Activated gamma-delta T cell treated with anti-CD3 and anti-CD28 coated beads, Interleukin-2, amount 50 U/mL, for 16 hours (primary cell): ENCODE measurements around the gene SLC25A23.

ENCODE experiments used
- DNase-seq: peaks from one replicate; pipeline ENCODE4 v3.0.0-alpha.2; 2020; ENCODE audit warnings: low read depth

The SLC25A23 gene

DNA sequence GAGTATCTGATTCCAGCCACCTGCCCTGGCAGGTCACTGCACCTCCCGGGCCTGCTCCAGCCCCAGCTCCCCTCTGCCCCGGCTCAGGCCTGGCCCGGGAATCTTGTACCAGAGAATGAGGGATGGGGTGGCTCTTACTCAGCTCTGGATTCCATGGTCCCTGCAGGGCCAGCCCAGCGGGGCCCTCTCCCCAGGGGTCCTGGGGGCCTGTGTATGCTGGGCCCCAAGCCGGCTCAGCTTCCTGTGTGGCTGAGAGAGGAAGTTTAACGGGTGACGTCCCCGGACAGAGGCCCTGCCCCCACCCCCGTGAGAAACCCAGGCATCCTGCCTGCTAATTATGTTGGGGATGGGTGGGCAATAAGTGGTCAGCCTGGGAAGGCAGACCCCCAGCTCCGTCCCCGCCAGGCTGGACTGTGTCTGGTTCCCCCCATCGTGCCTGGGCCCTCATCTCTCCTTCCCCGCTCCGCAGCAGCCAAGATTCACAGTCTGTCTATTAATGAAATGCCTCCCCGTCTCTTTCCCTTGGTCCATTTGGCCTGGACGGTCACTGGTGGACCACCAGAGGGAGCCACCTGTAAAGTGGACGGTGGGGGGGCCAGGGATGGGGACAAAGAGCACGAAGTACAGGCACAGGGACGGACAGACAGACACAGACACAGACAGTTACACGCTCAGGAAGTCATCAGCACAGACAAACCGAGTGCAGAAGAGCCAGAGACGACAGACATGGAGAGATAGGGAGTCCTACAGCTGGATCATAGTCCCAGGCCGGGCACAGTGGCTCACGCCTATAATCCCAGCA, 22.1 kb upstream of the SLC25A23 start, which contains the start of gene DENND1C:
Gene DENND1C (minus strand): TSS at position 247 of the 802 bp plus-strand sequence. CDS start 92 bp downstream, at position 155.
- DNase-seq, result peak; percentile 36

DNA sequence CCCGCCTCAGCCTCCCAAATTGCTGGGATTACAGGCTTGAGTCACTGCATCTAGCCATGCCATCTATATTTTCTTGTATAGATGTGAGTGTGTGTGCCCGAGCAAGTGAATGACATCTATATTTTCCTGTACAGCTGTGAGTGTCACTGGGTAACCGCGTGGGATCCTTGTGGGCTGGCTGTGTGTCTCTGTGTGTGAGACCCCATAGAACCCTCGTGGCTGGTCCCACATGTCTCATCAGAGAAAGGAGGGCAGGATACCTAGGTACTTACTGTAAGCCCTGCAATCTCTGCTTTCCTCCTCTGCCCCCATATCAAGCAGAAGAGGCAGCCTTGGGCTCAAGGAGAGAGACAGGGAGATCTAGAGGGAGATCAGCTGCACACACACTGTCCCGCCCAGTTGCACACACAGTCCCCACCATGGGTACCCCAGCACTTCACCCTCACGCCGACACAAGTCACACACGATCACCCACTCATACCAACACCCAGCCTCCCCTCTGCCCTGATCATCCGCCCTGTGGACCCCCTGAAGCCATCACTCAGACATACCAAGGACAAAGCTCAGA, 21.3 kb upstream of the SLC25A23 start:
- no peak for DNase-seq

DNA sequence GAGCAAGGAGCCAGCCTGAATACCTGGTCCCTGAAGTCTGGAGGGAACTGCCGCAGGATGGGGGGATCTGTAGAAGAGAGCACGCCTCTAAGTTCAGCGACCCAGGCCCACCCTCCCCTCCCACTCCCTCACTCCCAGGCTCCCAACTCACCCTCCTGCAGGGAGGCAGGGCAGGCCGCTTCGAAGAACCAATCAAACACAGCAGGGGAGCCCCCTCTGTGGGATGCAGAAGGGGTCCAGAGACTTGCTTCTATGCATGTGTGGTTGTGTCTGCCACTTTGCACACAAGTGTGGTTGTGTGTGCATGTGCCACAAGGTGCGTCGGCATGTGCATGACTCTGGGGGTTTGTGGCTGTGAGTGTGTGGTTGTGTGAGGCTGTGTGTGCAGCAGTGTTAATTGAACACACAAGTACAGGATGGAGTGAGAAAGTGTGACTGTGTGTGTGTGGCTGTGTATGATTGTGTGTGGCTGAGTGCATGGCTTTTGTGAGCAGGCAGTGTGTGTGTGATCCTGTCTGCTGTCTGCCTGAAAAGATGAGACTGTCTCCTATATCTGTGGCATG, 20.3 kb upstream of the SLC25A23 start:
- DNase-seq, result no peak

DNA sequence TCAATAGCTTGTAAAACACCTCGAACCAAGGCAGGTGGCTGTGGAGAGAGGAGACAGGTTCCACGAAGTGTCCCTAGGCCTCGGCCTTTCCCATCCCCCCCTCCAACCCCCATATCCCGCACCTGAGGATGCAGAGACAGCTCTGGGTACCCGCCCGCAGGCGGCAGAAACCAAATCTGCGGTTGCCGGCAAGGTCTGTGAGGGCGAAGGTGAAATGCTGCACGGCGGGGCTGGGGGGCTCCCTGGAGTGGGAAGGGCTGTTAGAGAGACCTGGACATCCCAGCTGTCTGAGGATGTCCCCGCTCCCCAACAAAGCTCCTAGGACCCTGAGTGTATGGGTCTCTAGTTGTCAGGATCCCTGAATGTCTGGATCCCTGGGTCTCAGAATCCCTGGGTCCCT, 19.2 kb upstream of the SLC25A23 start:
- no peak for DNase-seq

DNA sequence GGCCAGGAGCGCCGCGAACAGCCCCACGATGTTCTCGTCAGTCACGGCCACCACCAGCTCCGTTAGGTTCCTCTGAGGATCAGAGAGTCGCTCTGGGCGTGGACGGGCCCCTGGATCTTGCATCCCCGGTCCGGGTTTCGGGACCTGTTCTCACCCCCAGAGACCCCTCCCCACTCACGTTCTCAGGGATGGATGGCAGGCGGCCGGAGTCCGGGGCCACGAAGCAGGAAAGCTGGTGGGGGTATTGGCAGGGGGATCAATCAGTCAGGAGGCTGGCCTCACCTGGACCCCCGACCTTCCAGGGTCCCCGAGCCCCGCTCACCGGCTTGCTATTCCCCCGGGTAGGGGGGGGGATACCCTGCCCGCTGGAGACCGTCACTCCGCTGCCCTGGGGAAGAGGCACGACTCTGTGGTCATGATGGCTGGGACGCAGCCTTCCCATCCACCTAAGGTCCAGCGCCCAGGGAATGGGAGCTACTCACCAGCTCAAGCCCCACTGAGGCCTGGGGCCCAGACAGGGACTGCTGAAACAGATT, 17.4 kb upstream of the SLC25A23 start:
- no peak for DNase-seq

DNA sequence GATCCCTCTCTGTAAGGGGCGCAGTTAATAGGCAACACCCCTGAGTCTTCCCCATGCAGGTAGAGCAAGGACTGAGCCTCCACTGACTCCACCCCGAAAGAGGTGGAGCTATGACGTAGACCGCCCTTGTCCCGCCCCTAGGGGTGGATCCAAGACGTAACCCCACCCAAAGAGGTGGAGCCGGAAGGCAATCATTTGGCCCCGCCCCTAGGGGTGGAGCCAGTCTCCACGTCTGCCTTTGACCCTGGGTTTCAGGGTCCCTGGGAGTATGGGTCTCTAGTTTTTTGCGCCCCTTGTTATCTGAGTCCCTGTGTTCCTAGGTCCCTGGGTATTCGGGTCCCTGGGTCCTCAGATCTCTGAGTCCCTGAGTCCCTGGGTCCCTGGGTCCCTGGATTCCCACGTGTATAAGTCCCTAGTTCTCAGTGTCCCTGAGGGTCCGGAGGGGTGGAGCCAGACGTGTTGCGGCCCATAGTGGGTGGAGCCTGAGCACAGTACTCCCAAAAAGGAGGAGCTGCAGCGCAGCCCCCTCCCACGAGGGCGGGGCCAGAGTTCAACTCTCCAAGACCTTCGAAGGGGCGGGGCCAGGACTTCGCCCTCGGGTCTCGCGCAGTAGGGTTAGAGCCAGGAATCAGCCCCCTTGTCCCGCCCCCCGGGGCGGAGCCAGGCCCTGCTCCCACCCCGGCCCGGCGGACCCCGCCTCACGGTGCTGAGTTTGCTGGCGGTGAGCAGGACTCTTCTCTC, 16.7 kb upstream of the SLC25A23 start:
- peak; percentile 36 for DNase-seq

DNA sequence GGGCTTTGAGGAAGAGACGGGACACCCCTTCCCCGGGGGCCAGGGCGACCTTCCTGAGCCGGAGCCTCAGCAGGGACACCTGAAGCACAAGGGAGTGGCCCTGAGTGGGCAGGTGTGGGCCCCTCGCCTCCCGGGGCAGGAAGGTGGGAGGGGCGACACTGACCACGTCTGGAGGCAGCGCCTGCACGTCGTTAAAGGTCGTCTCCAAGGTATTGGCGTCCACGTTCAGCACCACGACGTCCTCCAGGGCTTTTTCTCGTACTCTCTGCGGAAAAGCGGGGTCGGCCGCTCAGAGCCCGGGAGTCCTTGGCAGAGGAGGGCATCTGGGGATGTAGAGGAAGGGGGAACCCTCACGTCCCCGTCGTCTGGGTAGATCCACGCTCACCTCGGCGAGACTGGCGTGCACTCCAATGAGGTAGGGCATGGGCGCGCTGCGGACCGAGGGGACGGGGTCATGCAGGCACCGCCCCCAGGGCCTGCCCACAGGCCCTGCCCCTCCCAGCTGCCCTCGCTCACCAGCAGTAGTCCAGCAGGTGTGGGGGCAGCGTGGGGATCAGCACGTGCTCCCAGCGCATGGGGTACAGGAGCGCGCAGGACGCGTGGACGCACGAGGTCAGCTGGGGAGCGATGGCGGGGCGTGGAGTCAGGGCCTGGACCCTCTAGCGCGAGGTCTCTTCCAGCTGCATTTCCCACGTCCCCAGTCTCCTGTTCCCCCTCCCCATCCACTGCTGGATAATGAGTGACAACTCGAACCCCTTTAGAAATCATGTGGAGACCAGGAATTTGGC, 15.9 kb upstream of the SLC25A23 start:
- no peak for DNase-seq

DNA sequence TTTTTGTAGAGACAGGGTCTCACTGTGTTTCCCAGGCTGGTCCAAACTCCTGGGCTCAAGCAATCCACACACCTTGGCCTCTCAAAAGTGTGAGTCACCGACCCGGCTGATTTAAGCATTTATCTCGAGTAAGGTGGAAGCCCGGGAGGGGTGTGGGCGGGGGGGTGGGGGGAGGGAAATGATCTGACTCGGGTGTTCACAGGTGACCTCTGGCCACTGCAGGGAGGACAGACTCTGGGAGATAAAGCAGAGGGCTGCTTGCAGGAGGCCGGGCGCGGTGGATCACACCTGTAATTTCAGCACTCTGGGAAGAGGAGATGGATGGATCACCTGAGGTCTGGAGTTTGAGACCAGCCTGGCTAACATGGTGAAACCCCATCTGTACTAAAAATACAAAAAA, 14.1 kb upstream of the SLC25A23 start:
- no peak for DNase-seq

DNA sequence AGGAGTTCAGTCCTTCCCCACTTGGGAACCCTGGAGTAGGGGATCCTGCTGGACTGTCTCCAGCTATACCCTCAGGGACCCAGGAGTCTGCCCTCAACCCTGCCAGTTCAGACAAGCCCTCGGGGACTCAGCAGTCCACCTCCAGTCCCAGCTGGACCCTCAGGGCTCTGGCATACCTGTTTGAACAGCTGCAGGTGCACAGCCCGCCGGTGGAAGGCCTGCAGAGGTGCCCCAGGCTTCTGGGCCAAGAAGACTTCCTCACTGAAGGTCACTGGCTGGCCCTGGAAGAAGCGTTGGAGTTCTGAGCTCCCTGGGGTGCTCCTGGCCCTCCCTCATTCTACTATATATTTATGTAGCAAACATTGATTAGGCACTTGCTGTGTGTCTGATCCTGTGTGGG, 13.1 kb upstream of the SLC25A23 start:
- DNase-seq, result no peak

DNA sequence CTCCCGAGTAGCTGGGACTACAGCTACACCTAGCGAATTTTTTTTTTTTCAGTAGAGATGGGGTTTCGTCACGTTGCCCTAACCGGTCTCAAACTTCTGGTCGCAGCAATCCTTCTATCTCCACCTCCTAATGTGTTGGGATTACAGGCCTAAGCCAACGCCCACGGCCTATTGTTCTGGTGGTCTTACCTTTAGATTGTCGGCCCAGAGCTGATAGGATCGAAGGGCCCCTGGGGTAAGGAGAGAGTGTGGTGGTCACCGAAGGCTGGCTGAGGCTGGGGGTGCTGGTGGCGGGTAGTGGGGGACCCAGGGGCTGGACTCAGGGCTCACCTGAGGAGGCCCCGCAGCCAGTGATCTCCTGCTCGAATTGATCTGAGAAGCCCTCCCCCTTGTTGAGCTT, 11.5 kb upstream of the SLC25A23 start:
- no peak for DNase-seq

DNA sequence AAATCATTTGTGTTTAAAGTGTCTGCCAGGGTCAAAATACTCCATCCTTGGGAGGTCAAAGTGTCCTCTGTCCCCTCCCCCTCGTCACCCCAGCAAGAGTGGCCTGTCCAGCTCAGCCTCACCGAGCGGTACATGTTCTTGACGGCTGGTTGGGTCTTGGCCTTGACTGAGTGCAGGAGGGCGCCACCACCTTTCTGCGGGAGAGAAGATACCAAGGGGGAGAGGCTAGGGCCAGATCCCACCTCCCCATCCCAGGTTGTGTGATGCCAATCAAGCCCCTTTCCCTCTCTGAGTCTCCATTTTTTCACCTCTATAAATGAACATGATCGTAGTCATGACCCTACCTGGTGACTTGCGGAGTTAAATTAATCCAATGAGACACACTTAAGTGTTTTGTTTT, 10.6 kb upstream of the SLC25A23 start:
- DNase-seq, result no peak

DNA sequence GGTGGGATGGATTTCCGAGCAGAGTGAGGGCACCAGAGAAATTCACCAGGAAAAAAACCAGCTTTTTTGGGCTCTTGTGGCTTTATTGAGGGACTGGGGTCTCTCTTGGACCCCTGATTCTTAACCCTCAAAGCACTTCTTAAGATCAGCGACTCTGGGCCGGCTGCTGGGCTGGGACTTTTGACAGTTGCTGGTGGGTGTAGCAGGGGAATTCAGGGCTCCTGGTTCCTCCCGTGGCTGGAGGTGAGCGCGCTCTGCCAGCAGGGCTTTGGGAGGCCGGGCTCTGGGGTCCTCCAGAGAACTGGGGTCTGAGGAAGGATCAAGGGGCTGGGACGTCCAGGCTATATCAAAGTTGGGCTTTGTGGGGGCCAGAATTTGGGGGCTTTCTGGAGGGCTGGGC, 7.8 kb upstream of the SLC25A23 start:
- DNase-seq, result no peak

DNA sequence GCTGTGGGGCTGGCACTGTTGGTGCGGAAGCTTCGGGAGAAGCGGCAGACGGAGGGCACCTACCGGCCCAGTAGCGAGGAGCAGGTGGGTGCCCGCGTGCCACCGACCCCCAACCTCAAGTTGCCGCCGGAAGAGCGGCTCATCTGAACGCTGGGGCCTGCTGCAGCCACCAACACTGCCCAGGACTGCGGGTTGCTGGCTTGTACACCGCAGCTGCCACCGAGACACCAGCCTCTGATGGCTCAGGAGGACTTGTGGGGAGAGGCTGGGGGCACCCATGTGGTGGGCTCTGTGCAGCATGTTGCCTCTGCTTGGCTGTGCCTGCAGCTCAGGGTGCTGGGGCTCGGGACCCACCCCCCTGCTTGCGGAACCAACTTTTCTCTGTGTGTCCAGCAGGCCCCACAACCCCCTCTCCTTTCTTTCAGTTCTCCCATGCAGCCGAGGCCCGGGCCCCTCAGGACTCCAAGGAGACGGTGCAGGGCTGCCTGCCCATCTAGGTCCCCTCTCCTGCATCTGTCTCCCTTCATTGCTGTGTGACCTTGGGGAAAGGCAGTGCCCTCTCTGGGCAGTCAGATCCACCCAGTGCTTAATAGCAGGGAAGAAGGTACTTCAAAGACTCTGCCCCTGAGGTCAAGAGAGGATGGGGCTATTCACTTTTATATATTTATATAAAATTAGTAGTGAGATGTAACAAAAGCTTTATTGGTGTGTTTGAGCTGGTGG, 7.1 kb upstream of the SLC25A23 start:
- no peak for DNase-seq

DNA sequence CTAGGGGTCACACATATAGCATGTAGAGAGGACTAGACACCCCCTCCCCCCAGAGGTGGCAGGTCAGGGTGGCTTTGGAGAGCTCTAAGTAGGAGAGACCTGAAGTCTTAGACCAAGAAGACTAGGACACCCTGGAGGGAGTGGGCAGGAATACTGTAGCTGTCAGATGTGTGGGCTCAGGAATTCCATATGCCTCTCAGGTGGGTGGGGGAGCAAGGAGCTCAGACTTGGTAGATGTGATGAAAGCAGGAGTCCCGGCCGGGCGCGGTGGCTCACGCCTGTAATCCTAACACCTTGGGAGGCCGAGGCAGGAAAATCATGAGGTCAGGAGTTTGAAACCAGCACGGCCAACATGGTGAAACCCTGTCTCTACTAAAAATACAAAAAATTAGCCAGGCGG, 6.1 kb upstream of the SLC25A23 start:
- no peak for DNase-seq

DNA sequence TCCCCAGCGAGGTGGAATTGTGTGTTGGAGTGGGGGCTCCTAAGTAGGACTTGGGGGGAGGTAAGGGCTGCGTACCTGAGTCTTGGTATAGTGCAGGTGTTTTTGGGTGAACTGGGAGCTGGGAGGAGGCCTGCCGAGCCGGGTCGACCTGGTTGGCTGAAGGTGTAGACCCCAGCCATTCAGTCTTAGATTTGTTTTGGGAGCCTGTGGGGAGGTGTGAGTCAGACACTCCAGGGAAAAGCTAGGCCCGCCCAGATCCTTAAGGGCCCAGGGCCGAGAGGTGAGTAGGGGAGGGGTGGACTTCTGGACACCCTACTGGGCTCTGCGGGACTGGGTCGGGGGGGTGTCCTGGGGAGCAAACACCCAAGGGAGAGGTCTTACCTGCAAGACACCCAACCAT, 5.4 kb upstream of the SLC25A23 start:
- no peak for DNase-seq

DNA sequence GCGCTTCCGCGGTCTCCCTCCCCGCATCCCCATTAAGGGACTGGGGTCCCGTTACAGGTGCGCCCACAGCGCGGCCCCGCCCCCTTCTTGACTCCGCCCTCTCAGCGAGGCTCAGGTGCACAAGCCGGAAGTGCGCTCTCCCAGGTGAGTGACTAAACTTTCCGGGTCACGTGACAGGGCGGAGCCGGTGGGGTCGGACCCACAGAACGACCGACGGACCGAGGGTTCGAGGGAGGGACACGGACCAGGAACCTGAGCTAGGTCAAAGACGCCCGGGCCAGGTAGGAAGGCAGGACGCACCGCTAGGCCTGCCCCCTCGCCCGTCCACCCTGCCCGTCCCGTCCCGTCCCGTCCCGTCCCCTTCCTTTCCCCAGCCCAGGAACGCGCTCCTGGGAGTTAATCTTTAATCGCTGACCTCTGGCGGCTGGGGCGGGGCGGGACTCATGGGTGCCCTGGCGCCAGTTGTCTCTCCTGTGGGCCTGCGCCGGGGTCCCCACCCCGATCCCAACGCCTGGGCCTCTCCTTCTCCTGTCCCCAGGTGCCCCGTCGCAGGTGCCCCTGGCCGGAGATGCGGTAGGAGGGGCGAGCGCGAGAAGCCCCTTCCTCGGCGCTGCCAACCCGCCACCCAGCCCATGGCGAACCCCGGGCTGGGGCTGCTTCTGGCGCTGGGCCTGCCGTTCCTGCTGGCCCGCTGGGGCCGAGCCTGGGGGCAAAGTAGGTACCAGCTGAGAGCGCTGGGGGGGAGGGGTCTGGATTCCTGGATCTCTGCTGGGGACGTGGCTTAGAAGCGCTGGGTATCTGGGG, 4.7 kb upstream of the SLC25A23 start, which contains the start of gene CRB3:
Gene CRB3 (plus strand): TSS at position 202 of the 804 bp plus-strand sequence. CDS start 431 bp downstream, at position 633.
- no peak for DNase-seq

DNA sequence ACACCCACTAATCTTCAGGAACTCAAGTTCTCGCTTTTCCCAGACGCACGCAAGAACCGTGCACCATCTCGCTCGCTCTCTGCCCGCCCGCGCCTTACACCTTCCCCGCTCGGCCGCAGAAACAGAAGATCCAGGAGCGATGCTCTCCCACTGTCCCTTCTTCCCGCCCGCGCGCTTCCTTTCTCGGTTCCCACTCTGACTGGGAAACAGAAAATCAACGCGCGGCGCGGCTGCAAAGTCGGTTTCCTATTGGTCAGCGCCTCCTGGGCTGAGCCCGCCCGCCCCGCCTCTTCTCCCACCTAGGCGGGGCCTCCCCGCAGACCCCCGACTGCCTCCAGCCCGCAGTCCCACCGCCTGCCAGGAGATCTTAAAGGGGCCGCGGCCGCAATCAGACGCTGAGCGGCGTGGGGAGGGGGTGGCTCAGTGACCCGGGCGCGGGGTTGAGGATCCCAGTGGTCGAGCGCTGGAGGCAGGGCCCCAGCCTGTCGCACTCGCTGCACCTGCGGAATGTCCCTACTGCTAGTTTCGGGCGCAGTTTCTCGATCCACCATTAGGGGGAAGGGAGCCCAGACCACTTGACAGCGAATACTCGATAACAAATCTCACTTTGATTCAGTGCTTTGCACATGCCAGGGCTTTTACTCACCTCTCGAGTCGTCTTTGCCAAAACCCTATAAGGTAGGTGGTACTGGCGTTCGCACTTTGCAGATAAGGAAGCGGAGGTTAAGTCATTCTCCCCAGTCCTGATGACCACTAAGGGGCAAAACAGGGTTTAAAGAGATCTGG, 700 bp upstream of the SLC25A23 start:
- peak; percentile 91 for DNase-seq

DNA sequence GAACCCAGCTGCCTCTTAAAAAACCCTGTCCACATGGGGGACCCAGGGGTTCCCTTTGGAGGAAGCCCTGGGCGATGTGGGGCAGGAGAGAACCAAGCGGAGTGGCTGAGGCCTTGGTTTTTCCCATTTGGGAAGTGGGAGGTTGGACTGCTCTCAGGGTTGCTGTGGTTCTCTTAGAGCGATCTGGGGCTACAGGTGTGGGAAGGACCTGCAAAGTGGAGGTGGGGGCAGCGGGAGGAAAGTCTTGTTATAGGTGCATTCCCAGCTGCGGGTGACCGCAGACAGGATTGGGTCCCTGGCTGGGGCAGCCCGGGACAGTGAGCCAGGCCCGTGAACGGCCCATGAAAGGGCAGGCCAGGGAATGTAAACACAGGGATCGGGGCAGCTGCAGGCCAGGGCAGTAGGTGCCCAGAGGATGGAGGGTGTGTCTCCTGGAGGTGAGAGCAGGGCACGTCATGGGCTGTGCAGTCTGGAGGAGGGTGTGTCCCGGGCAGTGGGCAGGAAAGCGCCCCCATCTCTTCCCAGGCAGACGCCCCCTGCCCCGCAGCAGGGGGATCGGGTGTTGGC, 814 bp downstream of the SLC25A23 start:
- DNase-seq, result no peak
